GM12878 (cell line): ENCODE results near the gene MED13.

ENCODE experiments used
- CREB1 ChIP-seq: IDR thresholded peaks from 2 replicates; pipeline ENCODE4 v1.6.1; 2012; ENCODE audit warnings: low read depth, mild to moderate bottlenecking, inconsistent platforms
- EP300 ChIP-seq, 2 experiments: fragments of 150-350 bp in 1 of 2; IDR thresholded peaks; 2 replicates each; pipeline ENCODE4 v1.6.1; 2011 to 2012; ENCODE audit warnings: low read depth in 2 of 2, low read length in 2 of 2, borderline replicate concordance in 1 of 2, improper control_type of control experiment in 1 of 2, inconsistent platforms in 1 of 2; ENCODE audit not compliant: control insufficient read depth in 1 of 2
- TF ChIP-seq, protein P1 (sequence below), 3 experiments: IDR thresholded peaks in 2 of 3; conservative IDR thresholded peaks in 1 of 3; 2 replicates each; pipeline ENCODE4 v1.5.1; 2011; ENCODE audit warnings: low read depth in 3 of 3, low read length in 3 of 3, mild to moderate bottlenecking in 3 of 3, control low read depth in 2 of 3, moderate library complexity in 2 of 3, inconsistent platforms in 1 of 3, mixed read lengths in 1 of 3; ENCODE audit not compliant: control insufficient read depth in 2 of 3, insufficient read depth in 1 of 3; ENCODE audit errors: extremely low read depth in 1 of 3

DNA sequence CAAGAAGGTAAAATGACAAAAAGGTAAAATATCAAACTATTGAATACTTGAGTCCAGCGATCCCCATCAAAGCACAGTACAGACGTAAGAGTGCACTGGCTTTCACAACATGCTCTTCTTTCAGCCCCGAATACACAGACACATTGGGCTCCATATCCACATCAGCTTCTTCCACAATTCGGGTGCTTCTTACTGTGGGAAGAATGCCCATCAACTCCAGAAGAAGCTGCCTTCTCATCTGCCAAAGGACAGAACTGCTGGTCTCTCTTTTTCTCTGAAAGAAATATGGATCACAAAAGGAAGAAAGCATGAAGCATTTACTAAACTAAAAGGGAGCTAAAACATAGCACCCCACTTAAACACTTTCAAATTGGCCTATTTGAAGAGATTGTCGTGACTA, 157.7 kb downstream of the MED13 start:
- TF ChIP-seq EP300 (IDR thresholded peaks at IDR 0.05; ENCODE audit: borderline replicate concordance in 1 of 2, control insufficient read depth in 1 of 2, low read depth in 2 of 2, low read length in 2 of 2) = no peak
- TF ChIP-seq, protein P1, sequence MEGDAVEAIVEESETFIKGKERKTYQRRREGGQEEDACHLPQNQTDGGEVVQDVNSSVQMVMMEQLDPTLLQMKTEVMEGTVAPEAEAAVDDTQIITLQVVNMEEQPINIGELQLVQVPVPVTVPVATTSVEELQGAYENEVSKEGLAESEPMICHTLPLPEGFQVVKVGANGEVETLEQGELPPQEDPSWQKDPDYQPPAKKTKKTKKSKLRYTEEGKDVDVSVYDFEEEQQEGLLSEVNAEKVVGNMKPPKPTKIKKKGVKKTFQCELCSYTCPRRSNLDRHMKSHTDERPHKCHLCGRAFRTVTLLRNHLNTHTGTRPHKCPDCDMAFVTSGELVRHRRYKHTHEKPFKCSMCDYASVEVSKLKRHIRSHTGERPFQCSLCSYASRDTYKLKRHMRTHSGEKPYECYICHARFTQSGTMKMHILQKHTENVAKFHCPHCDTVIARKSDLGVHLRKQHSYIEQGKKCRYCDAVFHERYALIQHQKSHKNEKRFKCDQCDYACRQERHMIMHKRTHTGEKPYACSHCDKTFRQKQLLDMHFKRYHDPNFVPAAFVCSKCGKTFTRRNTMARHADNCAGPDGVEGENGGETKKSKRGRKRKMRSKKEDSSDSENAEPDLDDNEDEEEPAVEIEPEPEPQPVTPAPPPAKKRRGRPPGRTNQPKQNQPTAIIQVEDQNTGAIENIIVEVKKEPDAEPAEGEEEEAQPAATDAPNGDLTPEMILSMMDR (IDR thresholded peaks at IDR 0.05 in 2 of 3, conservative IDR thresholded peaks at IDR 0.05 in 1 of 3; ENCODE audit: control insufficient read depth in 2 of 3, extremely low read depth in 1 of 3, insufficient read depth in 1 of 3, low read depth in 3 of 3, low read length in 3 of 3) = no peak
- no peak for TF ChIP-seq CREB1
